ENCODE results near the gene FAM221B.
A peak's percentile ranks its signal among the peaks of the same experiment; 100 is the strongest.

The FAM221B gene

GRCh38 chr9:35845824-35846771 lies 17.6 kb upstream of the FAM221B start:
- no peak for DNase-seq

- DNase-seq, result peak in 1 of 2 donors; percentile 96
These were observed 16.2 kb upstream of the FAM221B start for GRCh38 chr9:35844628-35845270.

GRCh38 chr9:35842795-35843194 lies 14.3 kb upstream of the FAM221B start:
- no peak for DNase-seq

- no peak for DNase-seq
These were observed 13.7 kb upstream of the FAM221B start for GRCh38 chr9:35842020-35842745.

GRCh38 chr9:35841645-35841900 lies 13.0 kb upstream of the FAM221B start:
- DNase-seq, result no peak

DNA sequence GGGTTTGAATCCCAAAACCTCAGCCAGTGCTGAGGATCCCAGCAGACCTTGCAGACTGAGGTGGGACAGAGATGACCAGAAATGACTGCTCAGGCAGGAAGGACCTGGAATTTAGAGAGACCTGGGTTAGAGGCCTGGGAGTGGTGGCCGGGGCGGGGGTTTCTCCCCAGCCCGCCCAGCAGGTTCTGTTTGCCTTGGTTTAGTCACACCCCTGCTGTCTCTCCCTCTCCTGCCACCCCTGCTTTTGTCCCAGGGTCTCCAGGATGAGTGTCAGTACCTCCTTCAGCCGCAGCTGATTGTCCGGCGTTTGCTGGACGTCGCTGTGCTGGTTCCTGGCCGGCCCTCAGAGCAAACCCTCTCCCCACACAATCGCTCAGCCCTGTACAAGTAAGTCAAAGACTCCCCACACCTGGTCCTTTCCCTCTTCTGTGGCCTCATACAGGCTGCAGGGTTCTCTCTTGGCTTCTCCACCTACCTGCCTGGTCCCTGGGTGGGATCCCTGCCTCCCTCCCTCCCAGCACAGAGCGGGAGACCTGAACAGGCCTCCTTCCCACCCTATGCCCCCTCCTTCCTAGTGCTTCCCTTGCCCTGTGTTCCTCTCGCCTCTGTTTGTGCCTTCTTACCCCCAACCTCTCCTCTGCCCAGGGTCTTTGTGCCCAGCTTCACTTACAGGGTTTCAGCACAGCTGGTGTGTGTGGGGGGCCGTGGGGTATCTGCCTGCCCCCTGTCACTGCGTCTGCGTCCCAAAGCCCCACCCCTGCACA lies 12.5 kb upstream of the FAM221B start:
- no peak for DNase-seq

DNA sequence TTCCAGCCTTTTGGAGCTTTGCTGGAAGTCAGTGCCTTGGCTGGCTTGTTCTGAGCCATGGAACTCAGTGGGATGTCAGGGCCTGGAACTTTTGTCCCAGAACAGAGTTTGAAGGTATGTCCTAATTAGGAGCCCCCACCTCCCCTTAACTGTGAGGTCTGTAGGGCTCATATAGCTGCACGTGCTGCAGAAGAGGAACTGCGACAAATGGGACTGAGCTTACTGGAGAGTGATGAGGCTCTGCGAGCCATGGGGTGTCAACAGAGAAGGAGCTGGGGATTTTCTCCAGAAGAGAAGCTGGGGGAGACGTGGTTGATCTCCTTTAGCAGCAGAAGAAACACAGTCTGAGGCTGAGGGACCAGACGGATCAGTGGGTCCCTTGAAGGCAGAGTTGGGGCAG lies 11.4 kb upstream of the FAM221B start:
- no peak for DNase-seq

DNA sequence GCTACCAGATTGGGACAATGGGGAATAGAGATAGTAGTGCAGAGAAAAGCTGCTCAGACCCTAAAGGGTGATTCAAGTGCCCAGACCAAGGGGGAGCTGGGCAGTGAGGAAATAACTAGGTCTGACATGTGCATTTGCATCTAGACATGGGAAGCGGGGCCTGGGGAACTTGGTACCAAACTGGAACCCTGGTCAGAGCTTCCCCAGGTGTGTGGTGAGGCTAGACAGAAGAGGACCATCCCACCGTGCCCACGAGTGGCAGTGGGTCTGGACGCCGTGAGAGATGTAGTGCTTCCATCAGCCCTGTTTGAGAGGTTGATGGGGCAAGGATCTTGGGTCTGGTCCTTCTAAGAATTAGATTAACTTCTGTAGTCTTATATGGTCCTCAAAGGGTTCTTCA lies 8.1 kb upstream of the FAM221B start:
- no peak for DNase-seq

- DNase-seq, result no peak
These were observed 7.2 kb upstream of the FAM221B start for GRCh38 chr9:35835766-35836165.

DNA sequence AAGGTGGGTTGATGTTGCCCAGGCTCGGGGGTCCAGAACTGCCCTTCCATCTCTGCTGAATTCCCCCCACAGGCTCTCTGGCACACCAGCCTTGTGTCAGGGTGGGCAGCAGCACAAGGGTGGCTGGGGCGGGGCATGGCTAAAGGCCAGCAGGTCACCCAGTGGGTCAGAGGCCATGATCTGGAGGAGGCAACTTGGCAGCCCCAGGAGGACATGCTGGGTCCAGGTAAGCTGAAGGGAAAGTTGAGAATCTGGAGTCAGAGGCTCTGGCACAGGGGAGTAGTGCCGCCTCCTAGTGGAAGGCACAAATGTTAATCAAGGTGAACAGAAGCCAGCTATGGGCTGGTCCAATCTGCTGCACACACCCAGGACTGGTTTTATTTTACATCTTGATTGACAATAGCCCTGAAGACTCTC lies 6.7 kb upstream of the FAM221B start:
- DNase-seq, result no peak

DNA sequence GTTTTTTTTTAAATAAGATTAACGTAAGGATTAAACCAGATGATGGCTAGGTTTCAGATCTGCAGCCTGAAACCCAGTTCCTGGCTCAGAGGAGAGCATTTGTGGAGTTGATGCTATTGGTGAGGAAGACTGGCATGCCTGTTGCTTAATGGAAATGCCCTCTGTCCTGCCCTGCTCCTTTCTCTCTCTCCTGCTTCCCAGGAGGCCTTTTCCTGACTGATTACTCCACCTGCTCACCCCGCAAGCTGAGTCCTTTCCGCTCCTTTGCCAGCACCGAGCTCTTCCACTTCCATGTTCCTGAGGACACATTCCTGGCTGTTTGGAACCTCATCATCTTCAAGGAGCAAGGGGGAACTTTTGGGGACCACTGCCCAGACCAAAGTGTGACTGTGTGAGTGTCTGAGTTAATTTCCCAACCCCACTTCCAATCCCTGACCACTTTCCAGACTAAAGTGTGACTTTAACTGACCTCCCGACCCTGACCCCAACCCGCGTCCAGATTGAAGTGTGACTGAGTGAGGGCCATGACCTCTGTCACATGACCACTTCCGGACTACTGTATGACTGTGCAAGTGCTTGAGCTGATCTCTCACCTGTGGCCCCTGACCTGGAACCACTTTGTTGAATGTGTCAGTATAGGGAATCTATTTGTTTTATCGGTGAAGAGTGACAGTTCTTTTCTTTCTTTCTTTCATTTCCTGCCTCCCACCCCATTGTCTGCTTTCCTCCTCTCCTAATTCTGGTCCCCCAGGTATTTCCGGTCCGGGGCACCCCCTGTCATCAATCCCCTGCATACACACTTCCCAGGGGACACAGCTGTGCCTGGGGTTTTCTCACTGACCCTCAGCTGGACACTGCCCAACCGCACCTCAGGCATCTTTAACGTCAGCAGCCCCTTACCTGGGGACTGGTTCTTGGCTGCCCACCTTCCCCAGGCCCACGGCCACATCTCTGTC lies 6.0 kb upstream of the FAM221B start:
- DNase-seq, result no peak

- no peak for DNase-seq
These were observed 4.3 kb upstream of the FAM221B start for GRCh38 chr9:35832814-35833213.

DNA sequence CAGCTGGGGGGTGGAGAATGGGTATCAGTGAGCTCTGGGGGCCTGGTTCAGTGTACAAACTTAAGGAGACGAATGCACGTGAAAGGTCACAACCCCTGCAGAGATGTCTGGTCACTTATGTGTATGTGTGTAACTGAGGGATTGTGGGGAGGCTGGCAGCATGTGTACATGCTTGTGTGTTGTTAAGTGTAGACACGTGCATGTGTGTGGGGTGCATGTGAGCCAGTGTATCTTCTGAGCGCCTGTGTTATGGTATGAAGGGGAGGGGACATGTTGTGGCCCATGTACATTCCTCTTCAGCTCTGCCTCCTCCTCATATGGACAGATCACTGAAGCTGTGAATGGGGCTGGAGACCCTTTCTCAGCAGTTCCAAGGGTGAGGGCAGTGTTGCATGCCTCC lies 2.5 kb upstream of the FAM221B start:
- no peak for DNase-seq

DNA sequence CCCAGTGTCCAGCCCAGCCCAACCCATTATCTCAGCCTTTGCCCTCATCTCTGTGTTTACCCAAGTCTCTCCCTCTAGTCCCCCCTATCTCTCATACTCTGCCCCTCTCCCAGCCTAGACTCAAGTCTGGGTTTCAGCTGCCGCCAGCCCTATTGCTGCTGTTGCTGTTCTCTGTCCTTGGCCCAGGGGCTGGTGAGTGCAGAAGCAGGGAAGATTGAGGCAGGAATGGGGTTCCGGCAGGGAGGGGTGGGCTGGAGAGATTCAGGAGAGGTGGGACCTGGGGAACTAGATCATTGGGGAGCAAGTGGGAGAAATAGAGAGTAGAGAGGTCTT lies 1.2 kb upstream of the FAM221B start:
- DNase-seq, result no peak

- DNase-seq, result peak in 1 of 2 donors; percentile 81
These were observed 692 bp upstream of the FAM221B start, which contains the start of gene TMEM8B for GRCh38 chr9:35829084-35829763. TSS of gene TMEM8B (plus strand) at chr9:35829228. CDS start at chr9:35829448, 220 bp downstream.

GRCh38 chr9:35827486-35827885 lies 1.0 kb downstream of the FAM221B start:
- no peak for DNase-seq

DNA sequence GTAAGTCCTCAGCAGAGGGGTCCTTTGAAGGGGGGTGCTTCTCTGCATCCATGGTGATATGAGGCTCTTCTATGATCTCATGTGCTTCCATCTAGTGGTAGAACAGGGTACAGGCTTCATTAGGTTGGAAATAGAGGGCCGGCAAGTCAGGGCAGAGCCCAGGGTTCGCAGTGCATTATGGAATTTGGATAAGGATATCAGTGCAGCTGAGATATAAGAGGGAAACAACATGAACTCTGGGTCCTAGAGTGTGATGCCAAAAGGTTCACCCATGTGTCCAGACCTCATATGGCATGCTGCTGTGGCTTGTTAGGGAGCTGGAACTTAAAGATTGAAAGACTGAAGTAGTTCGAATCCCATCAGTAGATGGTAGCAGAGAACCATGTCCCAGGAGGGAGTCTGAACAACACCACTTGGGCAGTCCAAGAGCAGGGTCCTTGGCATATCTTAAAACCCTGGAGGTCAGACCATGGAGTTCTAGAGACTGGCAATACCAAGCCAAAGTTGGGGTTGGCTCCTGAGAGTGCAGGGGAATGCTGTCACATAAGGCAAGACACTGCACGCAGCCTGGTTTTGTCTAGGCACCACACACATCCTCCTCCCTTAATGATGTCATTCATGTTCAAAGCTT lies 2.3 kb downstream of the FAM221B start:
- DNase-seq, result peak; percentile 28 to 50

GRCh38 chr9:35822926-35823325 lies 5.6 kb downstream of the FAM221B start:
- no peak for DNase-seq

- no peak for DNase-seq
These were observed 8.5 kb downstream of the FAM221B start for GRCh38 chr9:35820076-35820475.

DNA sequence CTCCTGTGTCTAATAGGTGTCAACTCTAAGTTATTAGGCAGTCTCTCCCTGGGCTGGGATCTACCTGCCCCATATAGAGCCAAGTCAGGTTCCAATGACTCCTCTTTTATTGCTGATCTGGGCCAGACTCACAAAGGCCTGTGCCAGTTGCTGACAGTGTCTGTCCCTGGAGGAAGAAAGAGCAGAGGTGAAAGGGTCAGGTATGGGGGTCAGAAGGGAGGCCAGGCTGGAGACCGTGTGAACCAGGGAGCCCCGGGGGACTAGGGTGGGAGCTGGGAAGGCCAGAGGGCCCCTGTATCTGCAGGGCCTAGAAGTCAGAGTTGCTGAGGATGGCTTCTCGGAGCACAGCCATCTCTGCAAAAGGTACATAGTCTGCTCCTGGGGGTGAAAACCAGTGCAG lies 10.2 kb downstream of the FAM221B start:
- DNase-seq, result no peak

DNA sequence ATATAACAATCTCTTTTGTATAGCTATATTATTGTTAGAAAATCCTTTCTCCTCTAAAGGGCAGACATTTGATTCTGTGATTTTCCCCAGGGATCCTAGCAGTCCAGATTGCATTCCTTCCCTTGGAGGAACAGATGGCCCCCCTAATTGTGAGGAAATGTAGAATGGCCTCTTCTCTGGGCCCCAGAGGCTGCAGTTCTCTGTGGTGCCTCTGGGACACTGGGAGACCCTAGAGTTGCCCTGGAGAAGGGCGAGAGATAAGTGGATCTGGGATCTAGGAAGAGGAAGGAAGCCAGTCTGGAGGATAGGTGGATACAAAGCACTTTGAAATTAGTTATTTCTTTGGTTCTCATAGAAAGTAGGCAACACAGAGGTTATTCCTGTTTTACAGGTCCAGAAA lies 11.8 kb downstream of the FAM221B start:
- DNase-seq, result no peak

Data from bone marrow (tissue), 2 donors.